WTC11 (cell line): ENCODE data around the gene KRT83. TPM values are rescaled to one million over a fixed set of nuclear protein-coding genes. Genes with fewer than 3 reads are reported as not detected.

Source experiments
- ATAC-seq: fragments of 200-7000 bp; cut with Tn5 transposase; 2 replicates; pipeline ENCODE4 v1.10.0; 2021; ENCODE audit warnings: mild to moderate bottlenecking, moderate library complexity
- CTCF ChIA-PET: fragments of 300-600 bp; sonication (Branson Sonifier 250); formaldehyde crosslinking; loops from one replicate; lab custom pipeline; 2021; ENCODE audit warnings: antibody characterized with exemption; lab: Charles Lee
- POLR2A ChIA-PET: fragments of 350-600 bp; sonication (Branson Sonifier 250); formaldehyde crosslinking; loops from one replicate; lab custom pipeline; 2021; ENCODE audit warnings: antibody characterized with exemption; lab: Charles Lee
- DNase-seq: peaks from one replicate; pipeline ENCODE4 v3.0.0; 2021; ENCODE audit warnings: low spot score
- H3K27ac Mint-ChIP-seq: 2 replicates; pipeline ENCODE4 v1.8.0; 2021; ENCODE audit warnings: mixed read lengths
- H3K27me3 Mint-ChIP-seq: 2 replicates; pipeline ENCODE4 v1.8.0; 2021; ENCODE audit warnings: low read depth, mild to moderate bottlenecking, moderate library complexity, mixed read lengths
- H3K36me3 Mint-ChIP-seq: 2 replicates; pipeline ENCODE4 v1.8.0; 2021; ENCODE audit warnings: mixed read lengths
- H3K4me1 Mint-ChIP-seq: 2 replicates; pipeline ENCODE4 v1.8.0; 2022; ENCODE audit warnings: mixed read lengths
- H3K4me3 Mint-ChIP-seq: 2 replicates; pipeline ENCODE4 v1.8.0; 2021; ENCODE audit warnings: mild to moderate bottlenecking, moderate library complexity, mixed read lengths
- H3K9me3 Mint-ChIP-seq: 2 replicates; pipeline ENCODE4 v1.8.0; 2021; ENCODE audit warnings: mixed read lengths
- AR ChIP-seq: fragments of 250-450 bp; sonication (Bioruptor Pico); IDR thresholded peaks from 2 replicates; pipeline ENCODE4 v1.9.0; 2021; ENCODE audit warnings: mild to moderate bottlenecking
- FOXP1 ChIP-seq: sonication (generic); formaldehyde crosslinking; IDR thresholded peaks from 2 replicates; pipeline ENCODE4 v1.8.0; 2022; ENCODE audit warnings: missing genetic modification reagents, mild to moderate bottlenecking, moderate library complexity, borderline replicate concordance
- FOXP4 ChIP-seq: sonication (generic); formaldehyde crosslinking; IDR thresholded peaks from 2 replicates; pipeline ENCODE4 v1.8.0; 2022; ENCODE audit warnings: mild to moderate bottlenecking, missing genetic modification reagents
- GABPB1 ChIP-seq: sonication (generic); formaldehyde crosslinking; IDR thresholded peaks from 2 replicates; pipeline ENCODE4 v1.8.1; 2023; ENCODE audit warnings: mild to moderate bottlenecking, missing genetic modification reagents
- GRHL2 ChIP-seq: fragments of 250-450 bp; sonication (Bioruptor Pico); IDR thresholded peaks from 2 replicates; pipeline ENCODE4 v1.8.0; 2022; ENCODE audit warnings: mild to moderate bottlenecking, moderate library complexity; ENCODE audit not compliant: insufficient replicate concordance, severe bottlenecking
- JUN ChIP-seq: sonication (generic); formaldehyde crosslinking; IDR thresholded peaks from 2 replicates; pipeline ENCODE4 v1.8.0; 2023; ENCODE audit warnings: mild to moderate bottlenecking, missing genetic modification reagents
- MLX ChIP-seq: sonication (generic); formaldehyde crosslinking; IDR thresholded peaks from 2 replicates; pipeline ENCODE4 v1.8.1; 2023; ENCODE audit warnings: mild to moderate bottlenecking, missing genetic modification reagents, moderate library complexity
- MYBL2 ChIP-seq: sonication (generic); formaldehyde crosslinking; IDR thresholded peaks from 2 replicates; pipeline ENCODE4 v1.8.1; 2023; ENCODE audit warnings: mild to moderate bottlenecking, moderate library complexity, missing genetic modification reagents
- OVOL2 ChIP-seq: fragments of 250-450 bp; sonication (Bioruptor Pico); IDR thresholded peaks from 2 replicates; pipeline ENCODE4 v1.9.0; 2021; ENCODE audit warnings: mild to moderate bottlenecking, borderline replicate concordance
- PREB ChIP-seq: sonication (generic); formaldehyde crosslinking; IDR thresholded peaks from 2 replicates; pipeline ENCODE4 v1.8.1; 2022; ENCODE audit warnings: mild to moderate bottlenecking, missing genetic modification reagents, moderate library complexity, borderline replicate concordance
- SMAD4 ChIP-seq: sonication (generic); formaldehyde crosslinking; IDR thresholded peaks from 2 replicates; pipeline ENCODE4 v1.8.0; 2022; ENCODE audit warnings: mild to moderate bottlenecking, missing genetic modification reagents
- STAT6 ChIP-seq: sonication (generic); formaldehyde crosslinking; conservative IDR thresholded peaks from 2 replicates; pipeline ENCODE4 v1.8.1; 2023; ENCODE audit warnings: mild to moderate bottlenecking, low read depth, missing genetic modification reagents, moderate library complexity
- USF2 ChIP-seq: sonication (generic); formaldehyde crosslinking; IDR thresholded peaks from 2 replicates; pipeline ENCODE4 v1.8.1; 2023; ENCODE audit warnings: mild to moderate bottlenecking, missing genetic modification reagents, moderate library complexity
- ZNF138 ChIP-seq: sonication (generic); formaldehyde crosslinking; conservative IDR thresholded peaks from 2 replicates; pipeline ENCODE4 v1.8.1; 2022; ENCODE audit warnings: mild to moderate bottlenecking, moderate library complexity, missing genetic modification reagents
- ZNF281 ChIP-seq: sonication (generic); formaldehyde crosslinking; IDR thresholded peaks from 2 replicates; pipeline ENCODE4 v1.8.0; 2023; ENCODE audit warnings: mild to moderate bottlenecking, missing genetic modification reagents
- total RNA-seq: library from RNA; stranded (reverse); gene quantifications from 3 replicates; pipeline ENCODE4 v1.2.3, GENCODE V29; 2021

Gene KRT83
- total RNA-seq, 1 experiment from 2014 or later = not detected

- peaks cover 5% of the 10 kb centered on the region; the same call in 1 of the 2 replicates for H3K27me3 Mint-ChIP-seq
- DNase-seq (no peak), ATAC-seq (no peak)
- no peak for TF ChIP-seq OVOL2 (CRISPR knock-in tag)
- no peak for TF ChIP-seq FOXP1
- no peak for TF ChIP-seq SMAD4 (CRISPR knock-in tag)
- TF ChIP-seq JUN (CRISPR knock-in tag) = no peak
- TF ChIP-seq ZNF281 (CRISPR knock-in tag) = no peak
- TF ChIP-seq FOXP4 = no peak
- no peak for TF ChIP-seq GRHL2
- TF ChIP-seq MLX = no peak
- no peak for TF ChIP-seq STAT6 (CRISPR knock-in tag)
- TF ChIP-seq GABPB1 (CRISPR knock-in tag) = no peak
- TF ChIP-seq, all 79 proteins: peak for 0
- no peaks in the 10 kb centered on the region for H3K9me3 Mint-ChIP-seq
- H3K4me1 Mint-ChIP-seq = peaks cover 4% of the 10 kb centered on the region; the same call in 1 of the 2 replicates
- no peak overlapping the region for H3K27ac Mint-ChIP-seq
- no peak overlapping the region for H3K4me3 Mint-ChIP-seq
- ChIA-PET CTCF (interaction anchor here (1.3 to 1.5 kb wide), 3 partner anchors 39 to 166 kb away, joined by 3 to 7 read pairs (median 4); no protein-coding TSS in a partner anchor), POLR2A (no interaction called here)
- no peaks in the 10 kb centered on the region for H3K36me3 Mint-ChIP-seq
Measured at GRCh38 chr12:52323001-52323400, 1.8 kb upstream of the KRT83 start.

- DNase-seq (no peak), ATAC-seq (no peak)
- no peaks in the 10 kb centered on the region for H3K9me3 Mint-ChIP-seq
- H3K36me3 Mint-ChIP-seq = no peaks in the 10 kb centered on the region
- ChIA-PET CTCF (interaction anchor here (0.8 to 1.4 kb wide), 4 partner anchors 43 to 202 kb away, joined by 3 to 7 read pairs (median 3); no protein-coding TSS in a partner anchor), POLR2A (no interaction called here)
- no peak overlapping the region for H3K4me3 Mint-ChIP-seq
- no peak overlapping the region for H3K27ac Mint-ChIP-seq
- peaks cover 5% of the 10 kb centered on the region; the same call in 1 of the 2 replicates for H3K27me3 Mint-ChIP-seq
- peaks cover under 1% of the 10 kb centered on the region; the same call in 1 of the 2 replicates for H3K4me1 Mint-ChIP-seq
- TF ChIP-seq USF2 = no peak
- no peak for TF ChIP-seq GABPB1 (CRISPR knock-in tag)
- no peak for TF ChIP-seq AR
- TF ChIP-seq PREB (CRISPR knock-in tag) = no peak
- TF ChIP-seq ZNF138 (CRISPR knock-in tag) = no peak
- no peak for TF ChIP-seq MLX
- no peak for TF ChIP-seq MYBL2 (CRISPR knock-in tag)
Measured at GRCh38 chr12:52322069-52322468, 871 bp upstream of the KRT83 start.
